Middle frontal gyrus (tissue), 1 donor: ENCODE results near the gene PRKRA.
"Not testable (repeated sequence)": the region's sequence is repeated elsewhere in the genome, so short reads cannot be mapped to it uniquely, and the experiment has no call there.

ENCODE experiments used
- DNase-seq: peaks from one replicate; pipeline ENCODE4 v3.0.0-alpha.2; 2015; ENCODE audit warnings: low spot score; ENCODE audit errors: extremely low spot score

The PRKRA gene

GRCh38 chr2:178450774-178451525 is at the start of gene PRKRA, which contains the start of gene PJVK:
Gene PRKRA (minus strand): TSS chr2:178451175. CDS start chr2:178451030, 145 bp downstream.
Gene PJVK (plus strand): TSS chr2:178451378. CDS start chr2:178453410, 2,032 bp downstream.
- DNase-seq: peak; percentile 94

- no peak for DNase-seq
Observed at GRCh38 chr2:178499640-178500039, 48.7 kb upstream of the PRKRA start.

GRCh38 chr2:178498137-178498536 is 47.2 kb upstream of the PRKRA start:
- DNase-seq: no peak

- no peak for DNase-seq
Observed at GRCh38 chr2:178496049-178496448, 45.1 kb upstream of the PRKRA start.

GRCh38 chr2:178491612-178492011 is 40.6 kb upstream of the PRKRA start:
- no peak for DNase-seq

- no peak for DNase-seq
Observed at GRCh38 chr2:178485356-178485755, 34.4 kb upstream of the PRKRA start.

GRCh38 chr2:178484245-178485041 is 33.5 kb upstream of the PRKRA start:
- DNase-seq: no peak

GRCh38 chr2:178482437-178482836 is 31.5 kb upstream of the PRKRA start:
- no peak for DNase-seq

- DNase-seq: peak; percentile 91
Observed at GRCh38 chr2:178480227-178481181, 29.5 kb upstream of the PRKRA start, which contains the start of gene PLEKHA3. Gene PLEKHA3 (plus strand): TSS chr2:178480457. CDS start chr2:178480870, 413 bp downstream.

- no peak for DNase-seq
Observed at GRCh38 chr2:178479758-178480226, 28.8 kb upstream of the PRKRA start.

- DNase-seq: no peak
Observed at GRCh38 chr2:178479275-178479616, 28.3 kb upstream of the PRKRA start.

- DNase-seq: peak; percentile 82
Observed at GRCh38 chr2:178478439-178479274, 27.7 kb upstream of the PRKRA start, which contains the start of gene FKBP7. Gene FKBP7 (minus strand): TSS chr2:178478600. CDS start chr2:178478499, 101 bp downstream.

GRCh38 chr2:178478130-178478438 is 27.1 kb upstream of the PRKRA start:
- DNase-seq: no peak

- no peak for DNase-seq
Observed at GRCh38 chr2:178477443-178478129, 26.6 kb upstream of the PRKRA start.

GRCh38 chr2:178476477-178476876 is 25.5 kb upstream of the PRKRA start:
- DNase-seq: no peak

GRCh38 chr2:178474560-178474959 is 23.6 kb upstream of the PRKRA start:
- DNase-seq: no peak

GRCh38 chr2:178473931-178474330 is 23.0 kb upstream of the PRKRA start:
- no peak for DNase-seq

GRCh38 chr2:178473373-178473772 is 22.4 kb upstream of the PRKRA start:
- DNase-seq: no peak

GRCh38 chr2:178471313-178471712 is 20.3 kb upstream of the PRKRA start:
- not testable (repeated sequence) for DNase-seq
